ENCODE results near the gene PTGFRN. TPM values are rescaled to one million over a fixed set of nuclear protein-coding genes. Genes with fewer than 3 reads are reported as not detected.

The PTGFRN gene
- total and polyA plus RNA-seq, 4 donors: 5.4 to 12.6 (median 7.2) TPM

DNA sequence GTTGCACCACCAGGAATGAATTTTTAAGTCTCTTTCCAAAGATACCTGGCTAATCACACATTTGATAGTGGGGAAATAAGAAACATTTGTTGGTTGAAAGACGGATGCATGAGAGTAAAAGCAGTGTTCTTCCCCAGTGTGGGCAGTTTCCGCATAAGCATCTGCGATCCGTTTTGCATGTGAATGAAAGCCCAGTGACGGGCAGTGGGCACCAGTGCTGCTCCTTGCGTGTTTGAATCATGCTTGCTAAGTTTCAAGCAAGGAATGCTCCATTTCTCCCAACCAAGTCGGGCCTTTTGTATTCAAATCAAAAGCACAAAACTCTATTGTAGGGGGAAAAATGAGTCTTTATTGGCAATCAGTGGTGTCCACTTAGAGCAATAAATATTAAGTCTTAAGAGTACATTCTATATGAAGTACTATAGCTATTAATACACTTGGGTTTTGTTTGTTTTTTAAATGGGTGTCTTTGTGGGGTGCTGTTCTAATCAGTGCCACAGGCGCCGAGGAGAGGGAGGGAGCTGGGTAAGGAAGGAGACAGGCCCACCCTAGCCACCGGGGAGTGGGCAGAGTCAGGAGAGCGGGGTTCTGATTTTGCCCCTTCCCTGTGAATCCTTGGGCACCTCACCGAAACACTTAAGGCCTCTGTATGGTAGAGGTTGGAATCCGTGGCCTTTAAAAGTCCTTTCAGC, 750 bp upstream of the PTGFRN start:
- no peak for DNase-seq (ENCODE audit: low spot score)
- H3K9ac ChIP-seq (ENCODE audit: low read depth in 1 of 2, low read length in 2 of 2): no peak overlapping the region
- 93% methylated on average over 13 of the region's 13 CpGs for WGBS
- H3K36me3 ChIP-seq (ENCODE audit: control insufficient read depth in 4 of 4, insufficient read depth in 3 of 4, low read depth in 1 of 4, low read length in 3 of 4): no peaks in the 10 kb centered on the region
- TF ChIP-seq YY1 (IDR thresholded peaks at IDR 0.05) (no peak), MAX (IDR thresholded peaks at IDR 0.05) (no peak), RXRA (IDR thresholded peaks at IDR 0.05) (no peak), HNF4A (conservative IDR thresholded peaks at IDR 0.05) (no peak), EGR1 (IDR thresholded peaks at IDR 0.05; ENCODE audit: low read depth in 2 of 2) (no peak), HNF4G (IDR thresholded peaks at IDR 0.05) (no peak), FOXA1 (IDR thresholded peaks at IDR 0.05) (no peak), SP1 (IDR thresholded peaks at IDR 0.05) (no peak), NR2F2 (IDR thresholded peaks at IDR 0.05) (no peak), GABPA (IDR thresholded peaks at IDR 0.05 in 1 of 2, conservative IDR thresholded peaks at IDR 0.05 in 1 of 2) (no peak), JUND (IDR thresholded peaks at IDR 0.05) (no peak), ZBTB33 (IDR thresholded peaks at IDR 0.05) (no peak)
- TF ChIP-seq, protein P1, sequence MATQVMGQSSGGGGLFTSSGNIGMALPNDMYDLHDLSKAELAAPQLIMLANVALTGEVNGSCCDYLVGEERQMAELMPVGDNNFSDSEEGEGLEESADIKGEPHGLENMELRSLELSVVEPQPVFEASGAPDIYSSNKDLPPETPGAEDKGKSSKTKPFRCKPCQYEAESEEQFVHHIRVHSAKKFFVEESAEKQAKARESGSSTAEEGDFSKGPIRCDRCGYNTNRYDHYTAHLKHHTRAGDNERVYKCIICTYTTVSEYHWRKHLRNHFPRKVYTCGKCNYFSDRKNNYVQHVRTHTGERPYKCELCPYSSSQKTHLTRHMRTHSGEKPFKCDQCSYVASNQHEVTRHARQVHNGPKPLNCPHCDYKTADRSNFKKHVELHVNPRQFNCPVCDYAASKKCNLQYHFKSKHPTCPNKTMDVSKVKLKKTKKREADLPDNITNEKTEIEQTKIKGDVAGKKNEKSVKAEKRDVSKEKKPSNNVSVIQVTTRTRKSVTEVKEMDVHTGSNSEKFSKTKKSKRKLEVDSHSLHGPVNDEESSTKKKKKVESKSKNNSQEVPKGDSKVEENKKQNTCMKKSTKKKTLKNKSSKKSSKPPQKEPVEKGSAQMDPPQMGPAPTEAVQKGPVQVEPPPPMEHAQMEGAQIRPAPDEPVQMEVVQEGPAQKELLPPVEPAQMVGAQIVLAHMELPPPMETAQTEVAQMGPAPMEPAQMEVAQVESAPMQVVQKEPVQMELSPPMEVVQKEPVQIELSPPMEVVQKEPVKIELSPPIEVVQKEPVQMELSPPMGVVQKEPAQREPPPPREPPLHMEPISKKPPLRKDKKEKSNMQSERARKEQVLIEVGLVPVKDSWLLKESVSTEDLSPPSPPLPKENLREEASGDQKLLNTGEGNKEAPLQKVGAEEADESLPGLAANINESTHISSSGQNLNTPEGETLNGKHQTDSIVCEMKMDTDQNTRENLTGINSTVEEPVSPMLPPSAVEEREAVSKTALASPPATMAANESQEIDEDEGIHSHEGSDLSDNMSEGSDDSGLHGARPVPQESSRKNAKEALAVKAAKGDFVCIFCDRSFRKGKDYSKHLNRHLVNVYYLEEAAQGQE (IDR thresholded peaks at IDR 0.05): no peak
- TF ChIP-seq, protein P2, sequence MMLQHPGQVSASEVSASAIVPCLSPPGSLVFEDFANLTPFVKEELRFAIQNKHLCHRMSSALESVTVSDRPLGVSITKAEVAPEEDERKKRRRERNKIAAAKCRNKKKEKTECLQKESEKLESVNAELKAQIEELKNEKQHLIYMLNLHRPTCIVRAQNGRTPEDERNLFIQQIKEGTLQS (IDR thresholded peaks at IDR 0.05): no peak
- TF ChIP-seq, protein P3, sequence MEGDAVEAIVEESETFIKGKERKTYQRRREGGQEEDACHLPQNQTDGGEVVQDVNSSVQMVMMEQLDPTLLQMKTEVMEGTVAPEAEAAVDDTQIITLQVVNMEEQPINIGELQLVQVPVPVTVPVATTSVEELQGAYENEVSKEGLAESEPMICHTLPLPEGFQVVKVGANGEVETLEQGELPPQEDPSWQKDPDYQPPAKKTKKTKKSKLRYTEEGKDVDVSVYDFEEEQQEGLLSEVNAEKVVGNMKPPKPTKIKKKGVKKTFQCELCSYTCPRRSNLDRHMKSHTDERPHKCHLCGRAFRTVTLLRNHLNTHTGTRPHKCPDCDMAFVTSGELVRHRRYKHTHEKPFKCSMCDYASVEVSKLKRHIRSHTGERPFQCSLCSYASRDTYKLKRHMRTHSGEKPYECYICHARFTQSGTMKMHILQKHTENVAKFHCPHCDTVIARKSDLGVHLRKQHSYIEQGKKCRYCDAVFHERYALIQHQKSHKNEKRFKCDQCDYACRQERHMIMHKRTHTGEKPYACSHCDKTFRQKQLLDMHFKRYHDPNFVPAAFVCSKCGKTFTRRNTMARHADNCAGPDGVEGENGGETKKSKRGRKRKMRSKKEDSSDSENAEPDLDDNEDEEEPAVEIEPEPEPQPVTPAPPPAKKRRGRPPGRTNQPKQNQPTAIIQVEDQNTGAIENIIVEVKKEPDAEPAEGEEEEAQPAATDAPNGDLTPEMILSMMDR (IDR thresholded peaks at IDR 0.05; ENCODE audit: low read depth, low read length, missing input control): no peak
- H3K9me3 ChIP-seq (ENCODE audit: control insufficient read depth in 4 of 4, low read length in 3 of 4): no peaks in the 10 kb centered on the region
- H3K4me1 ChIP-seq (ENCODE audit: control insufficient read depth in 4 of 4, insufficient read depth in 4 of 4, low read length in 3 of 4): peaks cover 0 to 13% (median 7%) of the 10 kb centered on the region in 4 donors
- no peaks in the 10 kb centered on the region for H3K27me3 ChIP-seq (ENCODE audit: control insufficient read depth in 4 of 4, insufficient read depth in 4 of 4, low read length in 3 of 4)
- H3K27ac ChIP-seq (ENCODE audit: low read depth in 1 of 2, low read length in 2 of 2): no peak overlapping the region
- H3K4me3 ChIP-seq (ENCODE audit: low read depth in 1 of 3, low read length in 3 of 3): no peak overlapping the region
